HepG2 (cell line): ENCODE data around the gene SNAI3. TPM values are rescaled to one million over a fixed set of nuclear protein-coding genes. Genes with fewer than 3 reads are reported as not detected.

Source experiments
- ADNP ChIP-seq: sonication (generic); formaldehyde crosslinking; IDR thresholded peaks from 2 replicates; pipeline ENCODE4 v1.4.0; 2020; ENCODE audit warnings: missing genetic modification reagents
- ARHGAP35 ChIP-seq: sonication (generic); formaldehyde crosslinking; IDR thresholded peaks from 2 replicates; pipeline ENCODE4 v1.9.0; 2022; ENCODE audit warnings: mild to moderate bottlenecking, inconsistent platforms, moderate library complexity, missing genetic modification reagents, borderline replicate concordance
- CENPX ChIP-seq: sonication (generic); formaldehyde crosslinking; IDR thresholded peaks from 2 replicates; pipeline ENCODE4 v1.9.0; 2021; ENCODE audit warnings: mild to moderate bottlenecking, missing genetic modification reagents, moderate library complexity
- CHD4 ChIP-seq: fragments of 200-600 bp; sonication (generic); IDR thresholded peaks from 2 replicates; pipeline ENCODE4 v1.7.0; 2017; ENCODE audit warnings: mild to moderate bottlenecking, low read length, borderline replicate concordance
- GABPA ChIP-seq, 2 experiments: IDR thresholded peaks; 2 replicates each; pipeline ENCODE4 v1.6.1; 2011 to 2016; ENCODE audit warnings: low read depth in 2 of 2, low read length in 1 of 2, missing biosample characterization in 1 of 2, missing genetic modification characterization in 1 of 2
- GLMP ChIP-seq: sonication (generic); formaldehyde crosslinking; IDR thresholded peaks from 2 replicates; pipeline ENCODE4 v1.9.0; 2021; ENCODE audit warnings: missing genetic modification reagents, mild to moderate bottlenecking, borderline replicate concordance
- HES4 ChIP-seq: sonication (generic); formaldehyde crosslinking; IDR thresholded peaks from 2 replicates; pipeline ENCODE4 v1.9.0; 2021; ENCODE audit warnings: mild to moderate bottlenecking, missing genetic modification reagents, borderline replicate concordance
- ISL2 ChIP-seq: sonication (generic); formaldehyde crosslinking; IDR thresholded peaks from 2 replicates; pipeline ENCODE4 v1.5.0; 2020; ENCODE audit warnings: missing genetic modification reagents
- NPAS2 ChIP-seq: sonication (generic); formaldehyde crosslinking; IDR thresholded peaks from 2 replicates; pipeline ENCODE4 v1.8.0; 2022; ENCODE audit warnings: mild to moderate bottlenecking, missing genetic modification reagents, borderline replicate concordance
- PAF1 ChIP-seq: IDR thresholded peaks from 2 replicates; pipeline ENCODE4 v1.6.1; 2016; ENCODE audit warnings: missing genetic modification reagents, missing compliant biosample characterization
- PAWR ChIP-seq: sonication (generic); formaldehyde crosslinking; IDR thresholded peaks from 2 replicates; pipeline ENCODE4 v1.4.0; 2020; ENCODE audit warnings: missing genetic modification reagents, mild to moderate bottlenecking, borderline replicate concordance
- RAD21 ChIP-seq: fragments of 450-650 bp; formaldehyde crosslinking; IDR thresholded peaks from 2 replicates; pipeline ENCODE4 v1.5.0; 2020; ENCODE audit warnings: mild to moderate bottlenecking
- ZBTB34 ChIP-seq: sonication (generic); formaldehyde crosslinking; IDR thresholded peaks from 2 replicates; pipeline ENCODE4 v1.8.0; 2022; ENCODE audit warnings: mild to moderate bottlenecking, missing genetic modification reagents
- ZFX ChIP-seq: sonication (generic); formaldehyde crosslinking; IDR thresholded peaks from 2 replicates; pipeline ENCODE4 v1.4.0; 2020; ENCODE audit warnings: mild to moderate bottlenecking, low read depth, missing genetic modification reagents, moderate library complexity
- ZNF142 ChIP-seq: sonication (generic); formaldehyde crosslinking; IDR thresholded peaks from 2 replicates; pipeline ENCODE4 v1.4.0; 2020; ENCODE audit warnings: missing genetic modification reagents
- ZNF224 ChIP-seq: sonication (generic); formaldehyde crosslinking; IDR thresholded peaks from 2 replicates; pipeline ENCODE4 v1.5.0; 2020; ENCODE audit warnings: mild to moderate bottlenecking, missing genetic modification reagents
- ZNF260 ChIP-seq: sonication (generic); formaldehyde crosslinking; IDR thresholded peaks from 2 replicates; pipeline ENCODE4 v1.4.0; 2020; ENCODE audit warnings: missing genetic modification reagents, low read depth, mild to moderate bottlenecking, borderline replicate concordance
- ZNF274 ChIP-seq: sonication (generic); formaldehyde crosslinking; IDR thresholded peaks from 2 replicates; pipeline ENCODE4 v1.5.1; 2020; ENCODE audit warnings: mild to moderate bottlenecking, missing genetic modification reagents
- ZNF343 ChIP-seq: sonication (generic); formaldehyde crosslinking; IDR thresholded peaks from 2 replicates; pipeline ENCODE4 v1.4.0; 2020; ENCODE audit warnings: mild to moderate bottlenecking, missing genetic modification reagents
- ZNF766 ChIP-seq: sonication (generic); formaldehyde crosslinking; IDR thresholded peaks from 2 replicates; pipeline ENCODE4 v1.5.0; 2020; ENCODE audit warnings: missing genetic modification reagents, borderline replicate concordance
- ZSCAN20 ChIP-seq: sonication (generic); formaldehyde crosslinking; IDR thresholded peaks from 2 replicates; pipeline ENCODE4 v1.4.0; 2020; ENCODE audit warnings: missing genetic modification reagents, mild to moderate bottlenecking, borderline replicate concordance
- polyA plus RNA-seq, 8 experiments: library from polyadenylated mRNA; depleted of rRNA in 3 of 8; stranded (reverse) in 7 of 8; unstranded in 1 of 8; fragments of >200 nt; fragmentation: Illumina TruSeq in 4 of 8; extraction: Trizol in 4 of 8; gene quantifications; 2 replicates each; pipeline versions ENCODE4 v1.2.1 to v1.2.3, GENCODE V29; 2011 to 2016; ENCODE audit warnings: low read depth in 4 of 8, missing spikeins in 1 of 8, mixed read lengths in 1 of 8; ENCODE audit not compliant: insufficient read depth in 1 of 8
- total RNA-seq, 5 experiments: library from RNA; depleted of rRNA; stranded (reverse); fragments of >200 nt; fragmentation: Illumina TruSeq; extraction: Trizol; gene quantifications; 2 replicates each; pipeline ENCODE4 v1.2.3, GENCODE V29; 2016; ENCODE audit warnings: low read depth in 1 of 5
- TF ChIP-seq, protein P1 (sequence below): sonication (generic); formaldehyde crosslinking; IDR thresholded peaks from 2 replicates; pipeline ENCODE4 v1.8.1; 2023; ENCODE audit warnings: mild to moderate bottlenecking, moderate library complexity, missing genetic modification reagents

Gene SNAI3
- total and polyA plus RNA-seq, 2 of the 13 experiments (the other 11 are each of a cell fraction or from before 2014, with no cell fraction given): 0.09 to 0.18 TPM

DNA sequence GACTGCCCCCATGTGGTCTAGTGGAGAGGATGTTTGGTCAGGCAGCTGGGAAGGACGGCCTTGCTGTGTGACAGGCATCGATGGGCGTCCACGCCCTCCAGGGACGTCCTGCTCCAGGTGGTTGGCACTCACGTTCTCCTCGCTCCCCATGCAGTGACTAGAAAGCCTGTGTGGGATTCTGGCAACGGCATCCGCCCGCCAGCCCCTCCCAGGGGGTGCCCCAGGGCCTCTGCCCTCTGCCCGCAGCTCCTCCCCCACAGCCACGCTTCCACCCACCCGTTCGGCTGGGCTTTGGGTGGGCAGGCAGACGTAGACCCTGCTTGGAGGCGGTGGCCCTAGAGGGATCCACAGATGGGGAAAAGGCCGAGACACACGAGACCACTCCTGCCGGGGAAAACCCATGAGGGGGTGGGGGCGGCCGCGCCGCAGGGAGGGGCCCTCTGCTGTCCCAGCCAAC is 52.6 kb downstream of the SNAI3 start (continued):
- TF ChIP-seq ZFX (CRISPR knock-in tag) (peak; percentile 39; the same call in 1 of the 2 replicates), NPAS2 (CRISPR knock-in tag) (no peak), ARHGAP35 (no peak), PAWR (CRISPR knock-in tag) (no peak), ZNF274 (CRISPR knock-in tag) (0 out of 2 replicates have a peak, but pooled peaks have one; percentile 3), HES4 (no peak), GLMP (CRISPR knock-in tag) (no peak), ZNF343 (CRISPR knock-in tag) (no peak), ZSCAN20 (CRISPR knock-in tag) (no peak), PAF1 (CRISPR knock-in tag) (no peak), CHD4 (no peak), ADNP (no peak), ZNF260 (CRISPR knock-in tag) (no peak), ZBTB34 (CRISPR knock-in tag) (no peak), ZNF766 (CRISPR knock-in tag) (no peak), ZNF142 (CRISPR knock-in tag) (no peak), GABPA (IDR thresholded peaks at IDR 0.05; ENCODE audit: low read depth, low read length) (no peak), GABPA (CRISPR knock-in tag; IDR thresholded peaks at IDR 0.05; ENCODE audit: low read depth) (no peak), ISL2 (CRISPR knock-in tag) (no peak), CENPX (no peak), RAD21 (CRISPR knock-in tag) (peak; percentile 82), ZNF224 (no peak)
- TF ChIP-seq, protein P1, sequence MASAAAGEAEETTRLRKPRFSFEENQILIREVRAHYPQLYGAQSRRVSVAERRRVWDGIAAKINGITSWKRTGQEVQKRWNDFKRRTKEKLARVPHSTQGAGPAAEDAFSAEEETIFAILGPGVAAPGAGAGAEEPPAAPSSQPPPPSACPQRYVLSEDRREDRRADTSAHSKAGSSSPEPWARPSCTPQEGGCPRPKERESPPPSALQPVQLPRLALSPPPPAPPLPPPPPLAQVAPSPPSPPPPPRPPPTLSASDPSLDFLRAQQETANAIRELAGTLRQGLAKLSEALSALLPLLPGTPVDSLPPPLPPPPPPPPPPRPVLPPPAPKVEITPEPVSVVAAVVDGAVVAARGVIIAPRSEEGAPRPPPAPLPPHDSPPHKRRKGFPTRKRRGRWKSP (CRISPR knock-in tag): no peak
